ENCODE data around the gene TPM2. TPM values are rescaled to one million over a fixed set of nuclear protein-coding genes. Genes with fewer than 3 reads are reported as not detected.

TPM2 gene
- total and polyA plus RNA-seq, 10 of the 15 experiments (the other 5 are each of a cell fraction or from before 2014, with no cell fraction given), result 0.11 to 9.3 (median 1.1) TPM

DNA sequence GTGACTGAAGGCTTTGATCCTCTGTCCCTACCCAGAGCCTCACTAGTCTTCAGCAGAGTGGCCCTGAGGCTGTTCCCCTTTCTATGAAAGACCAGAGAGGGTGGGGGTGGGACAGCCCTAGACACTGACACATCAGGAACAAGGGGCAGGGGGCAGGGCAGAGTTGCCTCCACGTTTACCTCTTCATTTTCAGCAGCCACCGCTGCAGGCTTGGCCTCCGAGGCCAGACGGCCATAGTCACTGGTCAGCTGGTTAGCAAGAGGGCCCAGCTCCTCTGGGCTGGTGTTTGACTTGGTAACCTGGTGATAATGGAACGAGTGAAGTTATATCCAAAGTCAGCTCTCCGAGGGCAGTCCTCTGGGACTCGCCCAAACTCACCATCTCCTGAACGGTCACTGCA, 15.6 kb upstream of the TPM2 start (continued):
- TF ChIP-seq, protein P1, sequence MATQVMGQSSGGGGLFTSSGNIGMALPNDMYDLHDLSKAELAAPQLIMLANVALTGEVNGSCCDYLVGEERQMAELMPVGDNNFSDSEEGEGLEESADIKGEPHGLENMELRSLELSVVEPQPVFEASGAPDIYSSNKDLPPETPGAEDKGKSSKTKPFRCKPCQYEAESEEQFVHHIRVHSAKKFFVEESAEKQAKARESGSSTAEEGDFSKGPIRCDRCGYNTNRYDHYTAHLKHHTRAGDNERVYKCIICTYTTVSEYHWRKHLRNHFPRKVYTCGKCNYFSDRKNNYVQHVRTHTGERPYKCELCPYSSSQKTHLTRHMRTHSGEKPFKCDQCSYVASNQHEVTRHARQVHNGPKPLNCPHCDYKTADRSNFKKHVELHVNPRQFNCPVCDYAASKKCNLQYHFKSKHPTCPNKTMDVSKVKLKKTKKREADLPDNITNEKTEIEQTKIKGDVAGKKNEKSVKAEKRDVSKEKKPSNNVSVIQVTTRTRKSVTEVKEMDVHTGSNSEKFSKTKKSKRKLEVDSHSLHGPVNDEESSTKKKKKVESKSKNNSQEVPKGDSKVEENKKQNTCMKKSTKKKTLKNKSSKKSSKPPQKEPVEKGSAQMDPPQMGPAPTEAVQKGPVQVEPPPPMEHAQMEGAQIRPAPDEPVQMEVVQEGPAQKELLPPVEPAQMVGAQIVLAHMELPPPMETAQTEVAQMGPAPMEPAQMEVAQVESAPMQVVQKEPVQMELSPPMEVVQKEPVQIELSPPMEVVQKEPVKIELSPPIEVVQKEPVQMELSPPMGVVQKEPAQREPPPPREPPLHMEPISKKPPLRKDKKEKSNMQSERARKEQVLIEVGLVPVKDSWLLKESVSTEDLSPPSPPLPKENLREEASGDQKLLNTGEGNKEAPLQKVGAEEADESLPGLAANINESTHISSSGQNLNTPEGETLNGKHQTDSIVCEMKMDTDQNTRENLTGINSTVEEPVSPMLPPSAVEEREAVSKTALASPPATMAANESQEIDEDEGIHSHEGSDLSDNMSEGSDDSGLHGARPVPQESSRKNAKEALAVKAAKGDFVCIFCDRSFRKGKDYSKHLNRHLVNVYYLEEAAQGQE (IDR thresholded peaks at IDR 0.05; ENCODE audit: low read depth, low read length), result no peak
- TF ChIP-seq TCF7 (IDR thresholded peaks at IDR 0.05; ENCODE audit: borderline replicate concordance), result no peak
- no peak for TF ChIP-seq ESRRA (IDR thresholded peaks at IDR 0.05; ENCODE audit: low read length)

DNA sequence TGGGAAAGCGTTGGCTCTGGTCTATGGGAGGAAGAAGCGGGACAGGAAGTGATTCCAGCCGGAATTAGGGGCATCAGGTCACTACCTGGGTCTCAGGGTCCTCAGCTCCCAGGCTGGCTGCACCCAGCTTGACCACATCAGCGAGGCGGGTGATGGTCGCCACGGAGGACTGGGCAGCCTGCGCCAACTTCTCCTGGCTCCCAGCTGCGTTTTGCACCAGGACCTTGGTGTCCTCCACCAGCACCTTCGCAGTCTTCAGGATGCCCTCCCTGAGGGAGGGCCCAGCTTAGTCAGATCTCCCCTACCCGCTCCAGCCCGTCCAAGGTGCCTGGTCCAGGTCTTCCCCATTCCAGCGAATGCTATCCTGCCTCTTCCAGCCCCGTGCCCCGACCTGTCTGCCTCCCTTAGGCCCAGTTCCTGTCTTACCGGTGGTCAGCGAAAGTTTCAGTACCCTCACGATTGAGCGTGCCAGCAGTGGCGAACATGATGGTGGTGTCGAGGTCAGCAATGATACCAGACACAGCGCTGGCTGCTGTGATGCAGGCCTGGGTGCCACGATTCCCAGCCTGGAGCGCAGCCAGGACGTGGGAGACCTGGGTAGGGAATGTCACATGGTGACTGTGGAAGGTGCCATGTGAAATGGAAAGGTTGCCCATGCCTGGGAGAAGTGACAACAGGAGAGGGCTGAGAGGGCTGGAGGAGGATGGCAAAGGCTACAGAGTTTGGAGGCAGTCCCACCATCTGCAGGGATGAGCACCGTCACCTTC, 14.4 kb upstream of the TPM2 start:
- Histone ChIP-seq H3K4me3 (no peak overlapping the region), H3K9ac (ENCODE audit: control insufficient read depth, insufficient read depth, low read length) (no peak overlapping the region), H3K4me1 (ENCODE audit: control insufficient read depth, insufficient read depth, low read length) (no peaks in the 10 kb centered on the region), H3K27me3 (replicated peaks in 1 of 2; ENCODE audit: control insufficient read depth in 2 of 2, insufficient read depth in 2 of 2, low read length in 1 of 2) (no peaks in the 10 kb centered on the region), H3K79me2 (ENCODE audit: control insufficient read depth, insufficient read depth, low read length) (no peaks in the 10 kb centered on the region), H2AFZ (ENCODE audit: control insufficient read depth, low read depth, low read length) (no peak overlapping the region), H4K20me1 (ENCODE audit: control insufficient read depth, insufficient read depth) (no peaks in the 10 kb centered on the region), H3K4me2 (ENCODE audit: control insufficient read depth, insufficient read depth) (no peak overlapping the region), H3K27ac (ENCODE audit: control insufficient read depth, insufficient read depth) (no peak overlapping the region), H3K36me3 (ENCODE audit: control insufficient read depth in 2 of 2, insufficient read depth in 2 of 2, low read length in 1 of 2) (peaks cover 61 to 68% of the 10 kb centered on the region in 2 experiments), H3K9me3 (replicated peaks; ENCODE audit: control insufficient read depth, insufficient read depth, low read length) (no peaks in the 10 kb centered on the region)
- in situ Hi-C loops (cut with MboI), result no loop called here
- ChIA-PET SMC1A (ENCODE audit: uncharacterized antibody, unreplicated experiment) (no interaction called here), POLR2A (no interaction called here), RAD21 (ENCODE audit: unreplicated experiment) (no interaction called here), CTCF (interaction anchor here (1.3 kb wide), 1 partner anchor 10 kb away, joined by 3 read pairs; no protein-coding TSS in a partner anchor)
- intact Hi-C loops (cut with micrococcal nuclease; ENCODE audit: unreplicated experiment), result no loop called here
- BruUV-seq (replicated peaks), result no TSS peak
- no peak for FAIRE-seq
- no peak for DNase-seq (ENCODE audit: low read depth, low spot score)
- ATAC-seq, result no peak
- TF ChIP-seq CBFB (IDR thresholded peaks at IDR 0.05; ENCODE audit: low read depth) (no peak), TCF7 (IDR thresholded peaks at IDR 0.05; ENCODE audit: borderline replicate concordance) (no peak), HDAC2 (IDR thresholded peaks at IDR 0.05) (no peak), ZSCAN29 (IDR thresholded peaks at IDR 0.05) (no peak), NRF1 (conservative IDR thresholded peaks at IDR 0.05; ENCODE audit: low read depth, low read length) (no peak), ZNF274 (IDR thresholded peaks at IDR 0.05; ENCODE audit: insufficient read depth, insufficient read length) (no peak), STAT3 (IDR thresholded peaks at IDR 0.05; ENCODE audit: low read depth, low read length) (no peak), RUNX3 (IDR thresholded peaks at IDR 0.05; ENCODE audit: low read length) (no peak), BACH1 (IDR thresholded peaks at IDR 0.05; ENCODE audit: borderline replicate concordance) (no peak), YY1 (IDR thresholded peaks at IDR 0.05; ENCODE audit: low read depth, low read length) (no peak)
- TF ChIP-seq, protein P2, sequence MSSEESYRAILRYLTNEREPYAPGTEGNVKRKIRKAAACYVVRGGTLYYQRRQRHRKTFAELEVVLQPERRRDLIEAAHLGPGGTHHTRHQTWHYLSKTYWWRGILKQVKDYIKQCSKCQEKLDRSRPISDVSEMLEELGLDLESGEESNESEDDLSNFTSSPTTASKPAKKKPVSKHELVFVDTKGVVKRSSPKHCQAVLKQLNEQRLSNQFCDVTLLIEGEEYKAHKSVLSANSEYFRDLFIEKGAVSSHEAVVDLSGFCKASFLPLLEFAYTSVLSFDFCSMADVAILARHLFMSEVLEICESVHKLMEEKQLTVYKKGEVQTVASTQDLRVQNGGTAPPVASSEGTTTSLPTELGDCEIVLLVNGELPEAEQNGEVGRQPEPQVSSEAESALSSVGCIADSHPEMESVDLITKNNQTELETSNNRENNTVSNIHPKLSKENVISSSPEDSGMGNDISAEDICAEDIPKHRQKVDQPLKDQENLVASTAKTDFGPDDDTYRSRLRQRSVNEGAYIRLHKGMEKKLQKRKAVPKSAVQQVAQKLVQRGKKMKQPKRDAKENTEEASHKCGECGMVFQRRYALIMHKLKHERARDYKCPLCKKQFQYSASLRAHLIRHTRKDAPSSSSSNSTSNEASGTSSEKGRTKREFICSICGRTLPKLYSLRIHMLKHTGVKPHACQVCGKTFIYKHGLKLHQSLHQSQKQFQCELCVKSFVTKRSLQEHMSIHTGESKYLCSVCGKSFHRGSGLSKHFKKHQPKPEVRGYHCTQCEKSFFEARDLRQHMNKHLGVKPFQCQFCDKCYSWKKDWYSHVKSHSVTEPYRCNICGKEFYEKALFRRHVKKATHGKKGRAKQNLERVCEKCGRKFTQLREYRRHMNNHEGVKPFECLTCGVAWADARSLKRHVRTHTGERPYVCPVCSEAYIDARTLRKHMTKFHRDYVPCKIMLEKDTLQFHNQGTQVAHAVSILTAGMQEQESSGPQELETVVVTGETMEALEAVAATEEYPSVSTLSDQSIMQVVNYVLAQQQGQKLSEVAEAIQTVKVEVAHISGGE (CRISPR knock-in tag; IDR thresholded peaks at IDR 0.05), result no peak
- WGBS (ENCODE audit: insufficient coverage, insufficient replicate concordance, low lambda C conversion rate, missing lambda C conversion rate), result 97% methylated on average over 25 of the region's 26 CpGs
